ENCODE results near the gene DECR2. TPM values are rescaled to one million over a fixed set of nuclear protein-coding genes. Genes with fewer than 3 reads are reported as not detected.

The DECR2 gene
- total and polyA plus RNA-seq, 2 of the 4 experiments (the other 2 are of a cell fraction): 3.9 to 26.7 TPM

GRCh38 chr16:375927-376816 is 25.5 kb upstream of the DECR2 start (continued):
- TF ChIP-seq MXI1 (IDR thresholded peaks at IDR 0.05; ENCODE audit: borderline replicate concordance, low read depth, low read length): no peak

- no peak overlapping the region for H4K91ac ChIP-seq (ENCODE audit: insufficient read depth, low read depth, low read length)
- BruUV-seq (replicated peaks): no TSS peak
- no peak for DNase-seq
- peaks cover 13 to 29% of the 10 kb centered on the region in 2 experiments; a peak in 3 of 4 replicates for H3K79me1 ChIP-seq (ENCODE audit: low read depth in 1 of 2, low read length in 2 of 2)
- no peaks in the 10 kb centered on the region for H3K27me3 ChIP-seq (ENCODE audit: control insufficient read depth, insufficient read depth, low read length)
- peaks cover 50% of the 10 kb centered on the region for H3K36me3 ChIP-seq (ENCODE audit: control insufficient read depth, insufficient read depth, low read length)
- H2BK20ac ChIP-seq (ENCODE audit: low read depth, low read length): no peak overlapping the region
- H3K14ac ChIP-seq (replicated peaks; ENCODE audit: low read depth, low read length): no peak overlapping the region
- H3K56ac ChIP-seq (ENCODE audit: extremely low read depth, insufficient read depth, low read length): no peak overlapping the region
- ChIA-PET CTCF (no interaction called here), POLR2A (ENCODE audit: unreplicated experiment) (no interaction called here)
- 92% methylated on average over 6 of the region's 26 CpGs; no CpG with 5 or more reads in 1 of the 2 experiments for WGBS, 2 experiments (ENCODE audit: extremely low coverage in 2 of 2, insufficient read length in 1 of 2)
- H2AK5ac ChIP-seq (ENCODE audit: low read depth, low read length): no peak overlapping the region
- no peak overlapping the region for H2AK9ac ChIP-seq (replicated peaks; ENCODE audit: low read depth, low read length, poor library complexity)
- no peak overlapping the region for H2AFZ ChIP-seq (replicated peaks; ENCODE audit: low read length, poor library complexity)
- H2BK5ac ChIP-seq (ENCODE audit: low read depth, low read length, poor library complexity, severe bottlenecking): no peak overlapping the region
- H3K4me1 ChIP-seq (ENCODE audit: control insufficient read depth, insufficient read depth, low read length): no peaks in the 10 kb centered on the region; the same call in 1 of the 2 replicates
- no peak overlapping the region for H3K4me2 ChIP-seq (ENCODE audit: low read depth, low read length)
- in situ Hi-C loops (cut with MboI; ENCODE audit: low sequenced_read_pairs) (no loop called here), intact Hi-C loops (cut with micrococcal nuclease) (no loop called here), dilution Hi-C loops (cut with HindIII; ENCODE audit: low sequenced_read_pairs, unreplicated experiment) (no loop called here)
- H4K8ac ChIP-seq (ENCODE audit: low read depth in 2 of 2, low read length in 2 of 2): no peak overlapping the region
- no peak overlapping the region for H2BK15ac ChIP-seq (ENCODE audit: low read depth, low read length)
- no peak overlapping the region for H3K4ac ChIP-seq (ENCODE audit: low read depth, low read length)
- no peak overlapping the region for H2BK120ac ChIP-seq (ENCODE audit: low read depth, low read length)
- H3K4me3 ChIP-seq (ENCODE audit: insufficient read depth, low read depth, low read length): no peak overlapping the region
- no peak overlapping the region for H3K27ac ChIP-seq (ENCODE audit: insufficient read depth, low read length)
- no peak overlapping the region for H3K18ac ChIP-seq (ENCODE audit: low read depth, low read length)
- H4K20me1 ChIP-seq (ENCODE audit: insufficient read depth, low read length): peaks cover 16% of the 10 kb centered on the region
- ATAC-seq (ENCODE audit: low read depth): no peak
- TF ChIP-seq FOS (IDR thresholded peaks at IDR 0.05; ENCODE audit: low read depth, low read length) (no peak), MAZ (IDR thresholded peaks at IDR 0.05; ENCODE audit: borderline replicate concordance, low read depth, low read length) (no peak), USF2 (IDR thresholded peaks at IDR 0.05; ENCODE audit: low read depth, low read length) (no peak), CTCF (conservative IDR thresholded peaks at IDR 0.05; ENCODE audit: low read depth, low read length) (no peak)
- no peak overlapping the region for H3K9ac ChIP-seq (ENCODE audit: low read depth, low read length)
- no peaks in the 10 kb centered on the region for H3K9me1 ChIP-seq (ENCODE audit: insufficient read depth, low read length)
- H3K23ac ChIP-seq (ENCODE audit: low read depth, low read length): no peak overlapping the region
- H3K9me3 ChIP-seq (ENCODE audit: control insufficient read depth, insufficient read depth, low read length): no peaks in the 10 kb centered on the region
- H4K5ac ChIP-seq (ENCODE audit: low read depth, low read length): no peak overlapping the region
These were observed 24.8 kb upstream of the DECR2 start for GRCh38 chr16:376817-377418.

Data from IMR-90 (cell line).